ENCODE data around the gene VAPA.
"Not testable (repeated sequence)": the region's sequence is repeated elsewhere in the genome, so short reads cannot be mapped to it uniquely, and the experiment has no call there.

VAPA gene

GRCh38 chr18:9885170-9886004, 28.4 kb upstream of the VAPA start, which contains the start of gene TXNDC2:
TXNDC2 (plus strand) TSS chr18:9885973; CDS start chr18:9886681, 708 bp downstream.
- no peak for DNase-seq (ENCODE audit: low read depth, low spot score)

- no peak for DNase-seq (ENCODE audit: low read depth, low spot score)
These were observed 27.8 kb upstream of the VAPA start for GRCh38 chr18:9886005-9886348.

GRCh38 chr18:9887992-9888391, 25.8 kb upstream of the VAPA start:
- no peak for DNase-seq (ENCODE audit: low read depth, low spot score)

- no peak for DNase-seq (ENCODE audit: low read depth, low spot score)
These were observed 23.6 kb upstream of the VAPA start for GRCh38 chr18:9890196-9890595.

GRCh38 chr18:9890957-9891356, 22.9 kb upstream of the VAPA start:
- no peak for DNase-seq (ENCODE audit: low read depth, low spot score)

- not testable (repeated sequence) for DNase-seq (ENCODE audit: low read depth, low spot score)
These were observed 22.3 kb upstream of the VAPA start for GRCh38 chr18:9891515-9891914.

GRCh38 chr18:9894454-9895068, 19.3 kb upstream of the VAPA start:
- no peak for DNase-seq (ENCODE audit: low read depth, low spot score)

GRCh38 chr18:9897129-9897528, 16.7 kb upstream of the VAPA start:
- DNase-seq (ENCODE audit: low read depth, low spot score): no peak

GRCh38 chr18:9897787-9898291, 16.0 kb upstream of the VAPA start:
- DNase-seq (ENCODE audit: low read depth, low spot score): not testable (repeated sequence)

GRCh38 chr18:9898792-9899549, 14.8 kb upstream of the VAPA start:
- DNase-seq (ENCODE audit: low read depth, low spot score): no peak

GRCh38 chr18:9899550-9899930, 14.3 kb upstream of the VAPA start:
- not testable (repeated sequence) for DNase-seq (ENCODE audit: low read depth, low spot score)

GRCh38 chr18:9900699-9901098, 13.1 kb upstream of the VAPA start:
- no peak for DNase-seq (ENCODE audit: low read depth, low spot score)

- no peak for DNase-seq (ENCODE audit: low read depth, low spot score)
These were observed 12.4 kb upstream of the VAPA start for GRCh38 chr18:9901377-9901776.

- not testable (repeated sequence) for DNase-seq (ENCODE audit: low read depth, low spot score)
These were observed 11.6 kb upstream of the VAPA start for GRCh38 chr18:9902264-9902663.

GRCh38 chr18:9902832-9903231, 11.0 kb upstream of the VAPA start:
- DNase-seq (ENCODE audit: low read depth, low spot score): no peak

- DNase-seq (ENCODE audit: low read depth, low spot score): no peak
These were observed 8.4 kb upstream of the VAPA start for GRCh38 chr18:9905401-9905922.

- DNase-seq (ENCODE audit: low read depth, low spot score): no peak
These were observed 7.3 kb upstream of the VAPA start for GRCh38 chr18:9906481-9906880.

GRCh38 chr18:9907867-9908266, 5.9 kb upstream of the VAPA start:
- no peak for DNase-seq (ENCODE audit: low read depth, low spot score)

- no peak for DNase-seq (ENCODE audit: low read depth, low spot score)
These were observed 3.7 kb upstream of the VAPA start for GRCh38 chr18:9910071-9910470.

- DNase-seq (ENCODE audit: low read depth, low spot score): no peak
These were observed 3.2 kb upstream of the VAPA start for GRCh38 chr18:9910661-9911060.

- no peak for DNase-seq (ENCODE audit: low read depth, low spot score)
These were observed 2.6 kb upstream of the VAPA start for GRCh38 chr18:9911226-9911625.

- not testable (repeated sequence) for DNase-seq (ENCODE audit: low read depth, low spot score)
These were observed 1.5 kb upstream of the VAPA start for GRCh38 chr18:9912285-9912684.

Data from iPS DF 19.7 (cell line).